Mesenchymal stem cell (in vitro differentiated cells and primary cell): ENCODE measurements around the gene DPP3.
"Not testable (repeated sequence)": the region's sequence is repeated elsewhere in the genome, so short reads cannot be mapped to it uniquely, and the experiment has no call there.

ENCODE experiments used
- DNase-seq: peaks from one replicate; pipeline ENCODE4 v3.0.0-alpha.2; 2013
- H2AFZ ChIP-seq: one replicate; pipeline ENCODE4 v1.6.1; 2013; ENCODE audit warnings: low read depth, mild to moderate bottlenecking, control low read depth, inconsistent platforms, low read length, moderate library complexity
- H2AK5ac ChIP-seq: 2 replicates; pipeline ENCODE4 v1.6.1; 2013; ENCODE audit warnings: low read length, moderate library complexity, mild to moderate bottlenecking, inconsistent platforms; ENCODE audit not compliant: severe bottlenecking
- H2BK120ac ChIP-seq: one replicate; pipeline ENCODE4 v1.6.1; 2013; ENCODE audit warnings: low read depth, mild to moderate bottlenecking, inconsistent platforms, low read length, moderate library complexity
- H2BK12ac ChIP-seq, 2 experiments: one replicate each; pipeline ENCODE4 v1.6.1; 2013; ENCODE audit warnings: inconsistent platforms in 2 of 2, low read length in 2 of 2, mild to moderate bottlenecking in 2 of 2, moderate library complexity in 2 of 2, control low read depth in 1 of 2
- H2BK15ac ChIP-seq: one replicate; pipeline ENCODE4 v1.6.1; 2013; ENCODE audit warnings: mild to moderate bottlenecking, low read depth, inconsistent platforms; ENCODE audit not compliant: poor library complexity, severe bottlenecking
- H2BK5ac ChIP-seq: 2 replicates; pipeline ENCODE4 v1.6.1; 2013; ENCODE audit warnings: low read depth, mild to moderate bottlenecking, low read length, control low read depth, inconsistent platforms; ENCODE audit not compliant: poor library complexity, severe bottlenecking
- H3K14ac ChIP-seq, 2 experiments: one replicate each; pipeline ENCODE4 v1.6.1; 2013; ENCODE audit warnings: inconsistent platforms in 2 of 2, low read length in 2 of 2, control low read depth in 1 of 2, mild to moderate bottlenecking in 1 of 2, moderate library complexity in 1 of 2
- H3K18ac ChIP-seq, 2 experiments: one replicate each; pipeline ENCODE4 v1.6.1; 2013; ENCODE audit warnings: inconsistent platforms in 2 of 2, low read length in 2 of 2, control low read depth in 1 of 2, low read depth in 1 of 2, mild to moderate bottlenecking in 1 of 2
- H3K23ac ChIP-seq, 2 experiments: one replicate each; pipeline ENCODE4 v1.6.1; 2013; ENCODE audit warnings: inconsistent platforms in 2 of 2, low read length in 2 of 2, mild to moderate bottlenecking in 2 of 2, moderate library complexity in 2 of 2, control low read depth in 1 of 2
- H3K27ac ChIP-seq: 2 replicates; pipeline ENCODE4 v1.5.1; 2013; ENCODE audit warnings: mild to moderate bottlenecking, moderate library complexity, low read length, control low read depth, inconsistent platforms; ENCODE audit not compliant: poor library complexity, severe bottlenecking
- H3K27me3 ChIP-seq, 2 experiments: 2 replicates each; pipeline versions ENCODE4 v1.6.1 to v1.7.0; 2013; ENCODE audit warnings: low read length in 2 of 2, mild to moderate bottlenecking in 2 of 2, moderate library complexity in 2 of 2, control low read depth in 1 of 2, inconsistent platforms in 1 of 2; ENCODE audit not compliant: control insufficient read depth in 1 of 2, insufficient read depth in 1 of 2
- H3K36me3 ChIP-seq, 2 experiments: 2 replicates each; pipeline versions ENCODE4 v1.6.1 to v1.7.0; 2013; ENCODE audit warnings: low read length in 2 of 2, control low read depth in 1 of 2, inconsistent platforms in 1 of 2, low read depth in 1 of 2, mild to moderate bottlenecking in 1 of 2; ENCODE audit not compliant: insufficient read depth in 2 of 2, control insufficient read depth in 1 of 2
- H3K4ac ChIP-seq, 2 experiments: one replicate each; pipeline ENCODE4 v1.6.1; 2013; ENCODE audit warnings: inconsistent platforms in 2 of 2, low read length in 2 of 2, mild to moderate bottlenecking in 2 of 2, moderate library complexity in 2 of 2, control low read depth in 1 of 2, low read depth in 1 of 2
- H3K4me1 ChIP-seq: 2 replicates; pipeline ENCODE4 v1.6.1; 2013; ENCODE audit warnings: low read depth, low read length, control low read depth; ENCODE audit not compliant: control insufficient read depth, insufficient read depth
- H3K4me2 ChIP-seq: 2 replicates; pipeline ENCODE4 v1.6.1; 2013; ENCODE audit warnings: low read length, mild to moderate bottlenecking, inconsistent platforms; ENCODE audit not compliant: poor library complexity, severe bottlenecking
- H3K4me3 ChIP-seq, 2 experiments: 2 replicates each; pipeline versions ENCODE4 v1.5.1 to v1.7.0; 2013; ENCODE audit warnings: low read length in 2 of 2, mild to moderate bottlenecking in 2 of 2, control low read depth in 1 of 2, low read depth in 1 of 2; ENCODE audit not compliant: insufficient read depth in 1 of 2
- H3K79me1 ChIP-seq: replicated peaks from 2 replicates; pipeline ENCODE4 v1.6.1; 2013; ENCODE audit warnings: mild to moderate bottlenecking, control low read depth, low read length, inconsistent platforms; ENCODE audit not compliant: poor library complexity, severe bottlenecking
- H3K9ac ChIP-seq: 2 replicates; pipeline ENCODE4 v1.7.0; 2013; ENCODE audit warnings: mild to moderate bottlenecking, low read length, moderate library complexity
- H3K9me3 ChIP-seq: 2 replicates; pipeline ENCODE4 v1.7.0; 2013; ENCODE audit warnings: mild to moderate bottlenecking, low read length; ENCODE audit not compliant: control insufficient read depth
- H4K8ac ChIP-seq: one replicate; pipeline ENCODE4 v1.6.1; 2013; ENCODE audit warnings: inconsistent platforms, mild to moderate bottlenecking, low read length, moderate library complexity
- H4K91ac ChIP-seq: one replicate; pipeline ENCODE4 v1.6.1; 2013; ENCODE audit warnings: mild to moderate bottlenecking, low read length, inconsistent platforms
- WGBS: methylation state at CpG from one replicate; pipeline ENCODE4 v1.1.7; 2013; ENCODE audit warnings: mixed read lengths; 5-methylcytosine and 5-hydroxymethylcytosine counted together

DPP3 gene

GRCh38 chr11:66437979-66438503 is 42.2 kb upstream of the DPP3 start:
- Histone ChIP-seq H3K27me3 (no peaks in the 10 kb centered on the region), H3K14ac (peak overlapping the region in 1 of 2 experiments; percentile 4), H4K91ac (peak overlapping the region; percentile 35), H2BK15ac (no peak overlapping the region), H3K9ac (peak overlapping the region; percentile 91), H3K79me1 (peaks cover 15% of the 10 kb centered on the region), H4K8ac (peak overlapping the region; percentile 91), H3K4me2 (peak overlapping the region; percentile 86), H3K4ac (peak overlapping the region; percentile 55 to 60), H3K27ac (no peak overlapping the region), H3K36me3 (peaks cover 19 to 28% of the 10 kb centered on the region in 2 experiments), H3K23ac (no peak overlapping the region), H2BK120ac (no peak overlapping the region), H3K18ac (peak overlapping the region in 1 of 2 experiments; percentile 51), H2BK5ac (no peak overlapping the region), H3K4me1 (peaks cover 4% of the 10 kb centered on the region), H3K4me3 (peak overlapping the region; percentile 74 to 100), H2AK5ac (no peak overlapping the region), H2BK12ac (no peak overlapping the region), H3K9me3 (no peaks in the 10 kb centered on the region), H2AFZ (peak overlapping the region; percentile 87)
- 11% methylated on average over 7 of the region's 12 CpGs for WGBS
- no peak for DNase-seq

- Histone ChIP-seq H2AK5ac (no peak within 1 kb of the TSS), H3K4me3 (peak within 1 kb of the TSS; percentile 74 to 100), H2BK15ac (peak within 1 kb of the TSS; percentile 37), H3K4me2 (peak within 1 kb of the TSS; percentile 86), H3K27ac (peak within 1 kb of the TSS; percentile 49), H3K9me3 (no peaks in the 10 kb centered on the region), H3K27me3 (no peaks in the 10 kb centered on the region), H4K91ac (peak within 1 kb of the TSS; percentile 35), H3K23ac (no peak within 1 kb of the TSS), H2BK5ac (peak within 1 kb of the TSS; percentile 24), H3K4me1 (peaks cover 4% of the 10 kb centered on the region), H3K4ac (peak within 1 kb of the TSS; percentile 55 to 60), H3K9ac (peak within 1 kb of the TSS; percentile 91), H3K14ac (peak within 1 kb of the TSS in 1 of 2 experiments; percentile 4), H3K36me3 (peaks cover 17 to 24% of the 10 kb centered on the region in 2 experiments), H4K8ac (peak within 1 kb of the TSS; percentile 91), H2BK12ac (no peak within 1 kb of the TSS), H2BK120ac (no peak within 1 kb of the TSS), H3K79me1 (peaks cover 15% of the 10 kb centered on the region), H3K18ac (peak within 1 kb of the TSS; percentile 16 to 51), H2AFZ (peak within 1 kb of the TSS; percentile 87)
- 9% methylated on average over 45 of the region's 45 CpGs for WGBS
- peak; percentile 94 for DNase-seq
These were observed 41.4 kb upstream of the DPP3 start, which contains the start of gene MRPL11 for GRCh38 chr11:66438504-66439466. TSS of gene MRPL11 (minus strand) at chr11:66438848. CDS start at chr11:66438754, 94 bp downstream.

GRCh38 chr11:66440101-66440939 is 39.9 kb upstream of the DPP3 start:
- H4K91ac ChIP-seq, H2AFZ ChIP-seq: not testable (repeated sequence)
- 90% methylated on average over 26 of the region's 29 CpGs for WGBS

More at GRCh38 chr11:66440101-66440939, 39.9 kb upstream of the DPP3 start:
- not testable (repeated sequence) for H4K8ac ChIP-seq, H3K4me2 ChIP-seq, H3K4me1 ChIP-seq, H3K23ac ChIP-seq, H2BK15ac ChIP-seq, H3K27ac ChIP-seq, DNase-seq, H3K4ac ChIP-seq, H3K9me3 ChIP-seq, H3K9ac ChIP-seq, H3K27me3 ChIP-seq, H2BK120ac ChIP-seq, H2BK5ac ChIP-seq, H2AK5ac ChIP-seq, H3K18ac ChIP-seq, H3K14ac ChIP-seq, H3K4me3 ChIP-seq, H2BK12ac ChIP-seq
- peaks cover 15% of the 10 kb centered on the region for H3K79me1 ChIP-seq
- peaks cover 13 to 17% of the 10 kb centered on the region in 2 experiments for H3K36me3 ChIP-seq
